H1 (cell line): Measurements from ENCODE around the gene RELA.

ENCODE experiments used
- BACH1 ChIP-seq: IDR thresholded peaks from 2 replicates; pipeline ENCODE4 v1.6.1; 2012; ENCODE audit warnings: low read length, improper control_type of control experiment
- CREB1 ChIP-seq: IDR thresholded peaks from 2 replicates; pipeline ENCODE4 v1.6.1; 2012; ENCODE audit warnings: inconsistent platforms
- CTCF ChIP-seq, 3 experiments: IDR thresholded peaks; 1 replicate in 2 of 3; 2 replicates in 1 of 3; pipeline versions ENCODE4 v1.5.1 to v1.6.1; 2011; ENCODE audit warnings: low read length in 3 of 3, mild to moderate bottlenecking in 3 of 3, inconsistent platforms in 2 of 3, low read depth in 1 of 3, moderate library complexity in 1 of 3; ENCODE audit not compliant: insufficient read depth in 1 of 3; ENCODE audit errors: control extremely low read depth in 1 of 3
- MAX ChIP-seq: IDR thresholded peaks from 2 replicates; pipeline ENCODE4 v1.6.1; 2012; ENCODE audit warnings: inconsistent platforms
- POLR2A ChIP-seq, 2 experiments: IDR thresholded peaks; 1 replicate in 1 of 2; 2 replicates in 1 of 2; pipeline ENCODE4 v1.6.1; 2011; ENCODE audit warnings: low read depth in 2 of 2, low read length in 2 of 2, mild to moderate bottlenecking in 2 of 2; ENCODE audit errors: control extremely low read depth in 1 of 2
- POLR2AphosphoS5 ChIP-seq: IDR thresholded peaks from 2 replicates; pipeline ENCODE4 v1.6.1; 2011; ENCODE audit warnings: low read depth, low read length
- RFX5 ChIP-seq: IDR thresholded peaks from 2 replicates; pipeline ENCODE4 v1.6.1; 2011; ENCODE audit warnings: low read depth, low read length, improper control_type of control experiment, borderline replicate concordance
- SUZ12 ChIP-seq: fragments of 200-600 bp; sonication (generic); IDR thresholded peaks from 2 replicates; pipeline ENCODE4 v1.6.1; 2012; ENCODE audit warnings: mild to moderate bottlenecking, inconsistent platforms, low read length, moderate library complexity, mixed read lengths
- YY1 ChIP-seq: IDR thresholded peaks from 2 replicates; pipeline ENCODE4 v1.6.1; 2011; ENCODE audit warnings: low read depth, mild to moderate bottlenecking, low read length

- TF ChIP-seq BACH1 (no peak), POLR2AphosphoS5 (no peak), SUZ12 (no peak), YY1 (no peak), CTCF (IDR thresholded peaks at IDR 0.05; ENCODE audit: control extremely low read depth in 1 of 3, insufficient read depth in 1 of 3, low read depth in 1 of 3, low read length in 3 of 3) (no peak), POLR2A (IDR thresholded peaks at IDR 0.05; ENCODE audit: control extremely low read depth in 1 of 2, low read depth in 2 of 2, low read length in 2 of 2) (no peak), MAX (no peak), RFX5 (no peak), CREB1 (no peak)
Observed at GRCh38 chr11:65617990-65618751, 44.5 kb downstream of the RELA start.
